RWPE1 (cell line): ENCODE results near the gene HMCES.

ENCODE experiments used
- CTCF ChIA-PET: fragments of 350-600 bp; sonication (Branson Sonifier 250); formaldehyde crosslinking; extraction: SDS; loops from one replicate; lab custom pipeline; 2021; lab: Yijun Ruan, JAX
- POLR2A ChIA-PET: fragments of 400-600 bp; formaldehyde crosslinking; extraction: SDS; loops from one replicate; lab custom pipeline; 2020; ENCODE audit warnings: antibody characterized with exemption; ENCODE audit not compliant: low non-redundant PET; lab: Yijun Ruan, JAX
- DNase-seq: peaks from one replicate; pipeline ENCODE4 v3.0.0; 2012; ENCODE audit warnings: low spot score
- H3K27ac ChIP-seq: fragments of 450-650 bp; 2 replicates; pipeline ENCODE4 v1.5.1; 2017
- CTCF ChIP-seq: fragments of 450-650 bp; conservative IDR thresholded peaks from 2 replicates; pipeline ENCODE4 v1.5.1; 2017; ENCODE audit warnings: low read depth, mild to moderate bottlenecking

HMCES gene, protein sequence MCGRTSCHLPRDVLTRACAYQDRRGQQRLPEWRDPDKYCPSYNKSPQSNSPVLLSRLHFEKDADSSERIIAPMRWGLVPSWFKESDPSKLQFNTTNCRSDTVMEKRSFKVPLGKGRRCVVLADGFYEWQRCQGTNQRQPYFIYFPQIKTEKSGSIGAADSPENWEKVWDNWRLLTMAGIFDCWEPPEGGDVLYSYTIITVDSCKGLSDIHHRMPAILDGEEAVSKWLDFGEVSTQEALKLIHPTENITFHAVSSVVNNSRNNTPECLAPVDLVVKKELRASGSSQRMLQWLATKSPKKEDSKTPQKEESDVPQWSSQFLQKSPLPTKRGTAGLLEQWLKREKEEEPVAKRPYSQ

DNA sequence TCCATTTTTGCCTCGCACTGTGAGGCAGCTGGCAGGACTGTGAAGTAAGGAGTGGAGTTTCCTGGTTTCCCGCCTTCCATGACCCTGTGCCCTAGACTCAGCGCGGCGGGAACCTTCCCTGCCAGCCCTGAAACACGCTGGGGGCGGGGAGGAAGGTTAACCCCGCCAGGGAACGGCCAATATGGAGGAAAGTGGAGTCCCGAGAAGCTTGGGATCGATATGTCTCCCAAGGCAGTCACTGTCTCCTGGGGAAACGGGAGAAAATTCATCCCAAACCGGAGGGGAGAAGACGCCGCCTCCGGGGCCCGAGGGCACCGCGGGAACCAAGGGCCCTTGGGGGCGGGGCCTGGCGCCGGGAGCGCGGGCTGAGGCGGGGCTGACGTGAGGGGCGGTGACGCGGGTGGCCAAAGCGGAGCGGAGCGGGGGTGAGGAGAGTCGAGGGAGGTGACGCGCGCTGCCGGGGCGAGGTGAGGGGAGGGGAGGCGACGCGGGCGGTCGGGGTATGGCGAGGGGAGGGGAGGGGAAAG lies at the start of gene HMCES:
Gene HMCES (plus strand): TSS at position 432 of the 527 bp plus-strand sequence. CDS start 863 bp downstream, outside the sequence.
- DNase-seq, result peak; percentile 93
- CTCF ChIA-PET, result no interaction called here
- peak within 1 kb of the TSS; percentile 93 for H3K27ac ChIP-seq
- POLR2A ChIA-PET, result no interaction called here
- TF ChIP-seq CTCF, result no peak

- peak; percentile 50 for DNase-seq
- H3K27ac ChIP-seq, result peak overlapping the region; percentile 92
- ChIA-PET CTCF (interaction anchor here (0.5 to 0.8 kb wide), 3 partner anchors 12 to 38 kb away, joined by 3 read pairs; no protein-coding TSS in a partner anchor), POLR2A (no interaction called here)
- no peak for TF ChIP-seq CTCF
These were observed 49.6 kb upstream of the HMCES start for GRCh38 chr3:129228891-129229585.

DNA sequence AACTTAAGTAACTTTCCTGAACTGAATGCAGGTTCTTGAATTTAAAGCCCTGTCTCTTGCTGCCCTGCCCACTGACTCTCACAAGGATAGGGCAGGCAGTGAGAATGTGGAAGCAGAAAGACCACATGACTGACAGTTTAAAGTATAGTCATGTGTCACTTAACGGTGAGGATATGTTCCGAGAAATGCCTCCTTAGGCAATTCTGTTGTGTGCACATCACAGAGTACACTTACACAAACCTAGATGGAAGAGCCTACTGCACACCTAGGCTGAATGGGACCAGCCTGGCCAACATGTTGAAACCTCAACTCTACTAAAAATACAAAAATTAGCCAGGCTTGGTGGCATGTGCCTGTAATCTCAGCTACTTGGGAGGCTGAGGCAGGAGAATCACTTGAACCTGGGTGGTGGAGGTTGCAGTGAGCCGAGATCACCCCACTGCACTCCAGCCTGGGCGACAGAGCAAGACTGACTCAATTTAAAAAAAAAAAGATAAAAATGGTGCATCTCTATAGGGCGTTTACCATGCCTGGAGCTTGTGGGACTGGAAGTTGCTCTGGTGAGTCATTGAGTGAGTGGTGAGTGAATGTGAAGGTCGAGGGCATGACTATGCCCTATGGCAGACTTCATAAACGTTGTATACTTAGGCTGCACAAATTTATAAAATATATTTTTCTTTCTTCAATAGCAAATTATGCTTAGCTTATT lies 48.2 kb upstream of the HMCES start:
- POLR2A ChIA-PET, result interaction anchor here (0.6 kb wide), 1 partner anchor 11 kb away, joined by 4 read pairs; no protein-coding TSS in a partner anchor
- CTCF ChIA-PET, result interaction anchor here (0.5 to 1.2 kb wide), 4 partner anchors 14 to 218 kb away, joined by 3 to 7 read pairs (median 5); no protein-coding TSS in a partner anchor
- H3K27ac ChIP-seq, result peak overlapping the region; percentile 92
- TF ChIP-seq CTCF, result no peak
- peak; percentile 76 for DNase-seq

- POLR2A ChIA-PET, result interaction anchor here (0.6 kb wide), 1 partner anchor 10 kb away, joined by 4 read pairs; no protein-coding TSS in a partner anchor
These were observed 47.1 kb upstream of the HMCES start for GRCh38 chr3:129231331-129232119.

DNA sequence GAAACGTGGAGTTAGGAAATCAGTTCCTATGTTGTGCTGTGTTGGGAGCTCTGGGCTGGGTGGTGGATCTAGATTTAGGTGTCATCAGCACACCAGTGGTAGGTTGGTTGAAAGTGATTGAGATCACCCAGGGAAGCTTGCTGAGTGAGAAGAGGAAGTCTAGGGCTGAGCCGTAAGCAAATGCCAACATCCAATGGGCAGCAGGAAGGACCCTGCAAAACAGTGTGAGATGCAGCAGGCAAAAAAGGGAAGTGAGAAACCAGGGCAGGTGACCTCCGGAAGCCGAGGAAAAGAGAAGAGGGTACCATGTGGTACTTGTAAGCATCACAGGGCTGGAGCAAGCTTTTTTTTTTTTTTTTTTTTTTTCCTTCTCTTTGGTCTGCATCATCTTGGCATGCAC lies 45.1 kb upstream of the HMCES start:
- H3K27ac ChIP-seq, result no peak overlapping the region
- ChIA-PET CTCF (interaction anchor here (0.6 kb wide), 1 partner anchor 105 kb away, joined by 3 read pairs; no protein-coding TSS in a partner anchor), POLR2A (no interaction called here)
- no peak for TF ChIP-seq CTCF
- DNase-seq, result no peak

More at GRCh38 chr3:129231331-129232119, 47.1 kb upstream of the HMCES start:
- DNase-seq, result no peak
- CTCF ChIA-PET, result interaction anchor here (0.5 to 1.2 kb wide), 4 partner anchors 14 to 219 kb away, joined by 3 to 7 read pairs (median 5); no protein-coding TSS in a partner anchor
- no peak for TF ChIP-seq CTCF
- H3K27ac ChIP-seq, result peak overlapping the region; percentile 92
